Hepatocyte (in vitro differentiated cells): ENCODE results near the gene AAGAB. TPM values are rescaled to one million over a fixed set of nuclear protein-coding genes. Genes with fewer than 3 reads are reported as not detected.

ENCODE experiments used
- DNase-seq: peaks from one replicate; pipeline ENCODE4 v3.0.0-alpha.2; 2016; ENCODE audit warnings: low spot score
- H2AFZ ChIP-seq: fragments of 200-600 bp; sonication (generic); 2 replicates; pipeline ENCODE4 v1.6.0; 2016; ENCODE audit warnings: antibody characterized with exemption, mild to moderate bottlenecking
- H3K27ac ChIP-seq: fragments of 200-600 bp; sonication (generic); 2 replicates; pipeline ENCODE4 v1.5.1; 2016; ENCODE audit warnings: mild to moderate bottlenecking
- H3K27me3 ChIP-seq: fragments of 200-600 bp; sonication (generic); 2 replicates; pipeline ENCODE4 v1.6.1; 2016
- H3K36me3 ChIP-seq: fragments of 200-600 bp; sonication (generic); replicated peaks from 2 replicates; pipeline ENCODE4 v1.5.1; 2016; ENCODE audit warnings: low read depth; ENCODE audit not compliant: insufficient read depth
- H3K4me1 ChIP-seq: fragments of 200-600 bp; sonication (generic); 2 replicates; pipeline ENCODE4 v1.5.1; 2016; ENCODE audit warnings: mild to moderate bottlenecking, moderate library complexity; ENCODE audit not compliant: insufficient read depth
- H3K4me2 ChIP-seq: fragments of 200-600 bp; sonication (generic); 2 replicates; pipeline ENCODE4 v1.6.0; 2016
- H3K4me3 ChIP-seq: fragments of 200-600 bp; sonication (generic); 2 replicates; pipeline ENCODE4 v1.5.1; 2016; ENCODE audit warnings: mild to moderate bottlenecking
- H3K79me2 ChIP-seq: fragments of 200-600 bp; sonication (generic); 2 replicates; pipeline ENCODE4 v1.6.0; 2017; ENCODE audit warnings: mild to moderate bottlenecking
- H3K9me2 ChIP-seq: fragments of 200-600 bp; sonication (generic); replicated peaks from 2 replicates; pipeline ENCODE4 v1.6.0; 2017; ENCODE audit warnings: mild to moderate bottlenecking; ENCODE audit not compliant: insufficient read depth
- H3K9me3 ChIP-seq: fragments of 200-600 bp; sonication (generic); 2 replicates; pipeline ENCODE4 v1.5.1; 2016; ENCODE audit warnings: low read depth, mild to moderate bottlenecking
- H4K20me1 ChIP-seq: fragments of 200-600 bp; sonication (generic); 2 replicates; pipeline ENCODE4 v1.6.0; 2016; ENCODE audit warnings: mild to moderate bottlenecking; ENCODE audit not compliant: insufficient read depth, poor library complexity, severe bottlenecking
- CTCF ChIP-seq: fragments of 200-600 bp; sonication (generic); IDR thresholded peaks from 2 replicates; pipeline ENCODE4 v1.5.1; 2016; ENCODE audit warnings: antibody characterized with exemption, mild to moderate bottlenecking; ENCODE audit not compliant: poor library complexity
- EZH2 ChIP-seq: fragments of 200-600 bp; sonication (generic); IDR thresholded peaks from 2 replicates; pipeline ENCODE4 v1.6.1; 2016; ENCODE audit warnings: antibody characterized with exemption, mild to moderate bottlenecking, borderline replicate concordance
- EZH2phosphoT487 ChIP-seq: fragments of 200-600 bp; sonication (generic); IDR thresholded peaks from one replicate; pipeline ENCODE4 v1.6.1; 2018; ENCODE audit warnings: antibody characterized with exemption, mild to moderate bottlenecking, low read depth, moderate library complexity; ENCODE audit not compliant: unreplicated experiment, severe bottlenecking
- WGBS: methylation state at CpG from one replicate; pipeline ENCODE4 v1.1.6; 2016; ENCODE audit warnings: low lambda C conversion rate; ENCODE audit errors: missing lambda C conversion rate; 5-methylcytosine and 5-hydroxymethylcytosine counted together
- polyA plus RNA-seq: library from polyadenylated mRNA; unstranded; fragments of >200 nt; fragmentation: Nextera tagmentation; extraction: Ambion mirVana; gene quantifications from 2 replicates; pipeline ENCODE4 v1.2.1, GENCODE V29; 2016
- total RNA-seq: library from RNA; depleted of rRNA; stranded (reverse); fragments of >200 nt; gene quantifications from 2 replicates; pipeline ENCODE4 v1.2.3, GENCODE V29; 2014

The AAGAB gene
- total and polyA plus RNA-seq, 2 experiments from 2014 or later, result 30.8 to 36.2 TPM

GRCh38 chr15:67164401-67164791 lies 90.1 kb downstream of the AAGAB start:
- no peak for TF ChIP-seq EZH2phosphoT487
- no peak for TF ChIP-seq CTCF
- no peak for TF ChIP-seq EZH2
- Histone ChIP-seq H3K4me3 (no peak overlapping the region), H4K20me1 (peaks cover 14% of the 10 kb centered on the region), H3K27ac (no peak overlapping the region), H3K4me2 (no peak overlapping the region), H3K9me2 (no peaks in the 10 kb centered on the region), H3K36me3 (no peaks in the 10 kb centered on the region), H3K4me1 (peaks cover 9% of the 10 kb centered on the region), H3K9me3 (no peaks in the 10 kb centered on the region), H3K27me3 (no peaks in the 10 kb centered on the region), H3K79me2 (peaks cover 45% of the 10 kb centered on the region), H2AFZ (no peak overlapping the region)
- 79% methylated on average over 5 of the region's 5 CpGs for WGBS
- no peak for DNase-seq

GRCh38 chr15:67163180-67163579 lies 91.3 kb downstream of the AAGAB start:
- no peak for DNase-seq
- 97% methylated on average over 6 of the region's 6 CpGs for WGBS

GRCh38 chr15:67161881-67162280 lies 92.6 kb downstream of the AAGAB start:
- Histone ChIP-seq H2AFZ (no peak overlapping the region), H3K79me2 (peaks cover 69% of the 10 kb centered on the region), H3K4me2 (no peak overlapping the region), H3K4me3 (no peak overlapping the region), H3K27ac (peak overlapping the region; percentile 32), H3K36me3 (no peaks in the 10 kb centered on the region), H3K9me2 (no peaks in the 10 kb centered on the region), H3K9me3 (no peaks in the 10 kb centered on the region), H4K20me1 (peaks cover 23% of the 10 kb centered on the region), H3K27me3 (no peaks in the 10 kb centered on the region), H3K4me1 (peaks cover 4% of the 10 kb centered on the region)
- 79% methylated on average over 4 of the region's 4 CpGs for WGBS
- no peak for DNase-seq
- TF ChIP-seq EZH2, result no peak
- TF ChIP-seq EZH2phosphoT487, result no peak
- TF ChIP-seq CTCF, result no peak

More at GRCh38 chr15:67163180-67163579, 91.3 kb downstream of the AAGAB start:
- Histone ChIP-seq H3K4me2 (no peak overlapping the region), H3K36me3 (no peaks in the 10 kb centered on the region), H3K4me3 (no peak overlapping the region), H3K27ac (no peak overlapping the region), H3K27me3 (no peaks in the 10 kb centered on the region), H2AFZ (no peak overlapping the region), H3K9me2 (no peaks in the 10 kb centered on the region), H3K79me2 (peaks cover 57% of the 10 kb centered on the region), H3K9me3 (no peaks in the 10 kb centered on the region), H4K20me1 (peaks cover 19% of the 10 kb centered on the region), H3K4me1 (peaks cover 9% of the 10 kb centered on the region)
- no peak for TF ChIP-seq EZH2
- no peak for TF ChIP-seq EZH2phosphoT487
- no peak for TF ChIP-seq CTCF

- H3K36me3 ChIP-seq, result no peaks in the 10 kb centered on the region
- H3K9me3 ChIP-seq, result no peaks in the 10 kb centered on the region
- H3K4me3 ChIP-seq, result no peak overlapping the region
- TF ChIP-seq EZH2phosphoT487 (no peak), CTCF (no peak), EZH2 (no peak)
- DNase-seq, result no peak
- H4K20me1 ChIP-seq, result peaks cover 18% of the 10 kb centered on the region
- H3K27me3 ChIP-seq, result no peaks in the 10 kb centered on the region
- peak overlapping the region; percentile 32 for H3K27ac ChIP-seq
- 91% methylated on average over 5 of the region's 5 CpGs for WGBS
- H3K4me1 ChIP-seq, result peaks cover 4% of the 10 kb centered on the region
- no peak overlapping the region for H2AFZ ChIP-seq
- no peaks in the 10 kb centered on the region for H3K9me2 ChIP-seq
- no peak overlapping the region for H3K4me2 ChIP-seq
- H3K79me2 ChIP-seq, result peaks cover 74% of the 10 kb centered on the region
These were observed 93.0 kb downstream of the AAGAB start for GRCh38 chr15:67161412-67161811.
